Neural cell (in vitro differentiated cells): ENCODE measurements around the gene SCCPDH. TPM values are rescaled to one million over a fixed set of nuclear protein-coding genes. Genes with fewer than 3 reads are reported as not detected.
A peak's percentile ranks its signal among the peaks of the same experiment; 100 is the strongest.

Source experiments
- H2AFZ ChIP-seq: fragments of 200-600, 300-800 bp; sonication (generic), shearing (Covaris generic); 2 replicates; pipeline ENCODE4 v1.6.0; 2014; ENCODE audit warnings: low read depth, mild to moderate bottlenecking, antibody characterized with exemption, low read length, moderate library complexity
- H3F3A ChIP-seq: fragments of 200-600 bp; shearing (Covaris generic); 2 replicates; pipeline ENCODE4 v1.6.1; 2016; ENCODE audit warnings: mild to moderate bottlenecking, moderate library complexity, mixed read lengths, antibody characterized with exemption, low read length; ENCODE audit not compliant: insufficient read depth, poor library complexity, severe bottlenecking
- H3K27ac ChIP-seq: fragments of 200-600, 300-800 bp; sonication (generic), shearing (Covaris generic); 2 replicates; pipeline ENCODE4 v1.5.1; 2014; ENCODE audit warnings: mild to moderate bottlenecking, low read length, moderate library complexity
- H3K27me3 ChIP-seq: fragments of 300-800, 200-600 bp; sonication (generic), shearing (Covaris generic); 2 replicates; pipeline ENCODE4 v1.6.0; 2014; ENCODE audit warnings: mild to moderate bottlenecking, low read depth, low read length, moderate library complexity; ENCODE audit not compliant: insufficient read depth
- H3K36me3 ChIP-seq: fragments of 300-800, 200-600 bp; sonication (generic), shearing (Covaris generic); 2 replicates; pipeline ENCODE4 v1.5.1; 2014; ENCODE audit warnings: mild to moderate bottlenecking, antibody characterized with exemption, low read length, moderate library complexity; ENCODE audit not compliant: insufficient read depth
- H3K4me2 ChIP-seq: fragments of 300-800, 200-600 bp; sonication (generic), shearing (Covaris generic); 2 replicates; pipeline ENCODE4 v1.6.0; 2014; ENCODE audit warnings: mild to moderate bottlenecking, low read length
- H3K4me3 ChIP-seq: fragments of 300-800, 200-600 bp; sonication (generic), shearing (Covaris generic); 2 replicates; pipeline ENCODE4 v1.5.1; 2014; ENCODE audit warnings: mild to moderate bottlenecking, low read length, moderate library complexity
- H3K79me2 ChIP-seq: fragments of 200-600 bp; shearing (Covaris generic); replicated peaks from 2 replicates; pipeline ENCODE4 v1.6.0; 2014; ENCODE audit warnings: mild to moderate bottlenecking, low read length, moderate library complexity; ENCODE audit not compliant: insufficient read depth
- H3K9ac ChIP-seq: fragments of 300-800, 200-600 bp; sonication (generic), shearing (Covaris generic); 2 replicates; pipeline ENCODE4 v1.6.1; 2016; ENCODE audit warnings: mild to moderate bottlenecking, low read length, mixed read lengths
- H3K9me2 ChIP-seq: fragments of 200-600 bp; shearing (Covaris generic); 2 replicates; pipeline ENCODE4 v1.6.1; 2016; ENCODE audit warnings: mild to moderate bottlenecking, low read length, mixed read lengths; ENCODE audit not compliant: insufficient read depth
- H3K9me3 ChIP-seq: fragments of 200-600, 300-800 bp; sonication (generic), shearing (Covaris generic); 2 replicates; pipeline ENCODE4 v1.6.1; 2016; ENCODE audit warnings: mild to moderate bottlenecking, mixed run types, low read length, moderate library complexity, mixed read lengths
- H4K20me1 ChIP-seq: fragments of 200-600 bp; shearing (Covaris generic); 2 replicates; pipeline ENCODE4 v1.6.1; 2016; ENCODE audit warnings: mild to moderate bottlenecking, mixed run types; ENCODE audit not compliant: insufficient read depth
- EP300 ChIP-seq: fragments of 450-650 bp; conservative IDR thresholded peaks from 2 replicates; pipeline ENCODE4 v1.6.1; 2014; ENCODE audit warnings: antibody characterized with exemption, mild to moderate bottlenecking, moderate library complexity; ENCODE audit not compliant: poor library complexity, severe bottlenecking
- EZH2 ChIP-seq: fragments of 200-600, 300-800 bp; shearing (Covaris generic), sonication (generic); IDR thresholded peaks from 2 replicates; pipeline ENCODE4 v1.6.1; 2014; ENCODE audit warnings: antibody characterized with exemption, low read length, borderline replicate concordance, mild to moderate bottlenecking; ENCODE audit not compliant: insufficient read depth, poor library complexity, severe bottlenecking
- MXI1 ChIP-seq: fragments of 450-650 bp; conservative IDR thresholded peaks from 2 replicates; pipeline ENCODE4 v1.6.1; 2014; ENCODE audit warnings: antibody characterized with exemption, mild to moderate bottlenecking; ENCODE audit not compliant: poor library complexity, severe bottlenecking
- POLR2AphosphoS5 ChIP-seq: IDR thresholded peaks from 2 replicates; pipeline ENCODE4 v1.6.1; 2012
- RAD21 ChIP-seq: fragments of 450-650 bp; conservative IDR thresholded peaks from 2 replicates; pipeline ENCODE4 v1.6.1; 2014; ENCODE audit warnings: antibody characterized with exemption, mild to moderate bottlenecking, moderate library complexity
- REST ChIP-seq: IDR thresholded peaks from 2 replicates; pipeline ENCODE4 v1.6.1; 2012; ENCODE audit warnings: borderline replicate concordance
- SMC3 ChIP-seq: fragments of 450-650 bp; conservative IDR thresholded peaks from 2 replicates; pipeline ENCODE4 v1.6.1; 2014; ENCODE audit warnings: antibody characterized with exemption, mild to moderate bottlenecking, moderate library complexity; ENCODE audit not compliant: poor library complexity
- TAF1 ChIP-seq: IDR thresholded peaks from 2 replicates; pipeline ENCODE4 v1.6.1; 2012; ENCODE audit warnings: low read depth
- polyA minus RNA-seq: library from RNA; depleted of rRNA, polyadenylated mRNA; stranded (reverse); fragments of >200 nt; gene quantifications from 2 replicates; pipeline ENCODE4 v1.2.3, GENCODE V29; 2014
- polyA plus RNA-seq: library from polyadenylated mRNA; depleted of rRNA; stranded (reverse); fragments of >200 nt; gene quantifications from 2 replicates; pipeline ENCODE4 v1.2.3, GENCODE V29; 2014
- TF ChIP-seq, protein P1 (sequence below): fragments of 450-650 bp; IDR thresholded peaks from 2 replicates; pipeline ENCODE4 v1.5.1; 2014; ENCODE audit warnings: antibody characterized with exemption, mild to moderate bottlenecking, moderate library complexity; ENCODE audit not compliant: poor library complexity, severe bottlenecking

SCCPDH gene
- polyA plus RNA-seq (94.2 and 98.5 TPM in 2 replicates), polyA minus RNA-seq (72.6 and 77.0 TPM in 2 replicates)

GRCh38 chr1:246724016-246724730 is at the start of gene SCCPDH:
Gene SCCPDH, plus strand, starts transcription at chr1:246724409. Its CDS starts 14 bp downstream, at chr1:246724423.
- Histone ChIP-seq H3K9me3 (no peaks in the 10 kb centered on the region), H3F3A (no peaks in the 10 kb centered on the region), H3K36me3 (peaks cover 4% of the 10 kb centered on the region), H3K9ac (peak within 1 kb of the TSS; percentile 89), H3K4me3 (peak within 1 kb of the TSS; percentile 97), H3K9me2 (no peaks in the 10 kb centered on the region), H3K79me2 (peaks cover 22% of the 10 kb centered on the region), H4K20me1 (no peaks in the 10 kb centered on the region), H3K27me3 (no peaks in the 10 kb centered on the region), H2AFZ (peak within 1 kb of the TSS; percentile 58), H3K4me2 (peak within 1 kb of the TSS; percentile 92), H3K27ac (peak within 1 kb of the TSS; percentile 82)
- peak; percentile 66 for TF ChIP-seq TAF1
- TF ChIP-seq, protein P1, sequence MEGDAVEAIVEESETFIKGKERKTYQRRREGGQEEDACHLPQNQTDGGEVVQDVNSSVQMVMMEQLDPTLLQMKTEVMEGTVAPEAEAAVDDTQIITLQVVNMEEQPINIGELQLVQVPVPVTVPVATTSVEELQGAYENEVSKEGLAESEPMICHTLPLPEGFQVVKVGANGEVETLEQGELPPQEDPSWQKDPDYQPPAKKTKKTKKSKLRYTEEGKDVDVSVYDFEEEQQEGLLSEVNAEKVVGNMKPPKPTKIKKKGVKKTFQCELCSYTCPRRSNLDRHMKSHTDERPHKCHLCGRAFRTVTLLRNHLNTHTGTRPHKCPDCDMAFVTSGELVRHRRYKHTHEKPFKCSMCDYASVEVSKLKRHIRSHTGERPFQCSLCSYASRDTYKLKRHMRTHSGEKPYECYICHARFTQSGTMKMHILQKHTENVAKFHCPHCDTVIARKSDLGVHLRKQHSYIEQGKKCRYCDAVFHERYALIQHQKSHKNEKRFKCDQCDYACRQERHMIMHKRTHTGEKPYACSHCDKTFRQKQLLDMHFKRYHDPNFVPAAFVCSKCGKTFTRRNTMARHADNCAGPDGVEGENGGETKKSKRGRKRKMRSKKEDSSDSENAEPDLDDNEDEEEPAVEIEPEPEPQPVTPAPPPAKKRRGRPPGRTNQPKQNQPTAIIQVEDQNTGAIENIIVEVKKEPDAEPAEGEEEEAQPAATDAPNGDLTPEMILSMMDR, result peak; percentile 15
- TF ChIP-seq REST, result peak; percentile 56
- peak; percentile 68 for TF ChIP-seq POLR2AphosphoS5
- TF ChIP-seq RAD21, result peak; percentile 23
- TF ChIP-seq MXI1, result peak; percentile 76
- no peak for TF ChIP-seq SMC3
- peak; percentile 28 for TF ChIP-seq EP300
- TF ChIP-seq EZH2, result no peak

- H3K9ac ChIP-seq, result no peak overlapping the region
- H3K4me3 ChIP-seq, result no peak overlapping the region
- no peaks in the 10 kb centered on the region for H3K79me2 ChIP-seq
- no peak overlapping the region for H2AFZ ChIP-seq
- no peaks in the 10 kb centered on the region for H3F3A ChIP-seq
- no peaks in the 10 kb centered on the region for H3K9me2 ChIP-seq
- TF ChIP-seq POLR2AphosphoS5 (no peak), TAF1 (no peak), EZH2 (no peak), EP300 (no peak), MXI1 (no peak), REST (no peak), RAD21 (no peak), SMC3 (no peak)
- TF ChIP-seq, protein P1, result no peak
- no peaks in the 10 kb centered on the region for H3K36me3 ChIP-seq
- H3K27ac ChIP-seq, result no peak overlapping the region
- H3K27me3 ChIP-seq, result no peaks in the 10 kb centered on the region
- H4K20me1 ChIP-seq, result no peaks in the 10 kb centered on the region
- H3K4me2 ChIP-seq, result no peak overlapping the region
- H3K9me3 ChIP-seq, result no peaks in the 10 kb centered on the region
These were observed 46.4 kb upstream of the SCCPDH start for GRCh38 chr1:246677842-246678241.
